A549 (cell line): Measurements from ENCODE around the gene CTNS. TPM values are rescaled to one million over a fixed set of nuclear protein-coding genes. Genes with fewer than 3 reads are reported as not detected.
A peak's percentile ranks its signal among the peaks of the same experiment; 100 is the strongest.

ENCODE experiments used
- ATAC-seq, 2 experiments: fragments of 200-7000 bp in 1 of 2; fragments of >200 bp in 1 of 2; cut with Nextera tagmentation in 1 of 2; cut with Tn5 transposase in 1 of 2; 3 replicates each; pipeline versions ENCODE4 v1.8.0 to v1.9.1; 2018 to 2020; ENCODE audit warnings: mild to moderate bottlenecking in 1 of 2, moderate library complexity in 1 of 2
- CTCF ChIA-PET: fragments of 300-600 bp; sonication (Branson Sonifier 250); formaldehyde crosslinking; extraction: SDS; loops from one replicate; lab custom pipeline; 2021; ENCODE audit warnings: antibody characterized with exemption, inconsistent platforms; lab: Yijun Ruan, JAX
- POLR2A ChIA-PET: fragments of 350-600 bp; formaldehyde crosslinking; extraction: SDS; loops from one replicate; lab custom pipeline; 2021; ENCODE audit warnings: antibody characterized with exemption, inconsistent platforms; lab: Yijun Ruan, JAX
- DNase-seq, 2 experiments: peaks; one replicate each; pipeline versions ENCODE4 v3.0.0 to v3.0.0-alpha.2; 2011 to 2016; ENCODE audit warnings: low read depth in 1 of 2, low spot score in 1 of 2
- FAIRE-seq: peaks from 2 replicates; lab custom pipeline; 2011; peaks lifted over from hg19 to GRCh38; lab: Jason Lieb, UNC
- H3K27ac ChIP-seq, 2 experiments: fragments of >200 bp; sonication (Bioruptor Twin); formaldehyde crosslinking; 3 replicates each; pipeline ENCODE4 v1.5.1; 2016 to 2017
- H3K4me1 ChIP-seq: fragments of >200 bp; sonication (Bioruptor Twin); formaldehyde crosslinking; 3 replicates; pipeline ENCODE4 v1.6.1; 2016
- H3K4me2 ChIP-seq: fragments of >200 bp; sonication (Bioruptor Twin); formaldehyde crosslinking; 3 replicates; pipeline ENCODE4 v1.6.1; 2016
- H3K4me3 ChIP-seq: fragments of >200 bp; sonication (Bioruptor Twin); formaldehyde crosslinking; 3 replicates; pipeline ENCODE4 v1.5.1; 2016
- H3K9me3 ChIP-seq: fragments of >200 bp; sonication (Bioruptor Twin); formaldehyde crosslinking; 3 replicates; pipeline ENCODE4 v1.6.1; 2016
- CTCF ChIP-seq: fragments of >200 bp; sonication (Bioruptor Twin); formaldehyde crosslinking; IDR thresholded peaks from 3 replicates; pipeline ENCODE4 v1.5.1; 2016
- EHMT2 ChIP-seq: fragments of 200-600 bp; sonication (generic); IDR thresholded peaks from 2 replicates; pipeline ENCODE4 v1.6.1; 2016; ENCODE audit warnings: antibody characterized with exemption, low read depth, mild to moderate bottlenecking, moderate library complexity
- ESRRA ChIP-seq: fragments of 150-350 bp; IDR thresholded peaks from 2 replicates; pipeline ENCODE4 v1.6.1; 2014; ENCODE audit warnings: mild to moderate bottlenecking, low read length, borderline replicate concordance
- FOSB ChIP-seq: fragments of 250-450 bp; sonication (Bioruptor Pico); IDR thresholded peaks from 2 replicates; pipeline ENCODE4 v1.5.0; 2020; ENCODE audit warnings: mild to moderate bottlenecking, moderate library complexity
- FOSL2 ChIP-seq, 2 experiments: fragments of 450-650 bp in 1 of 2; fragments of >200 bp in 1 of 2; sonication (Bioruptor Twin) in 1 of 2; formaldehyde crosslinking; IDR thresholded peaks; 2 replicates each; pipeline versions ENCODE4 v1.5.0 to v1.6.1; 2016 to 2020; ENCODE audit warnings: mild to moderate bottlenecking in 1 of 2, moderate library complexity in 1 of 2
- FOXS1 ChIP-seq: fragments of 250-450 bp; sonication (Bioruptor Pico); IDR thresholded peaks from 2 replicates; pipeline ENCODE4 v1.5.0; 2020; ENCODE audit warnings: mild to moderate bottlenecking, moderate library complexity
- HDAC2 ChIP-seq: fragments of 200-600 bp; sonication (generic); IDR thresholded peaks from 2 replicates; pipeline ENCODE4 v1.6.1; 2016
- HOXA7 ChIP-seq: fragments of 250-450 bp; sonication (Bioruptor Pico); IDR thresholded peaks from 2 replicates; pipeline ENCODE4 v1.5.0; 2020; ENCODE audit warnings: mild to moderate bottlenecking, moderate library complexity
- KDM1A ChIP-seq: fragments of 200-600 bp; sonication (generic); IDR thresholded peaks from 2 replicates; pipeline ENCODE4 v1.6.1; 2016; ENCODE audit warnings: low read depth, mild to moderate bottlenecking
- KDM5A ChIP-seq: fragments of 200-600 bp; sonication (generic); IDR thresholded peaks from 2 replicates; pipeline ENCODE4 v1.6.1; 2016; ENCODE audit warnings: antibody characterized with exemption, mild to moderate bottlenecking
- MAFK ChIP-seq: fragments of 450-650 bp; IDR thresholded peaks from 2 replicates; pipeline ENCODE4 v1.6.1; 2014; ENCODE audit not compliant: partially characterized antibody
- MYC ChIP-seq: IDR thresholded peaks from 2 replicates; pipeline ENCODE4 v1.6.1; 2012; ENCODE audit warnings: mild to moderate bottlenecking, inconsistent platforms, low read length, improper control_type of control experiment, borderline replicate concordance
- NFE2L2 ChIP-seq: fragments of 150-350 bp; conservative IDR thresholded peaks from 2 replicates; pipeline ENCODE4 v1.6.1; 2014; ENCODE audit warnings: low read length
- NR3C1 ChIP-seq: fragments of >200 bp; sonication (Bioruptor Twin); formaldehyde crosslinking; IDR thresholded peaks from 3 replicates; pipeline ENCODE4 v1.6.1; 2017
- POLR2A ChIP-seq: IDR thresholded peaks from 2 replicates; pipeline ENCODE4 v1.6.1; 2012; ENCODE audit warnings: mild to moderate bottlenecking, low read length
- RAD21 ChIP-seq, 2 experiments: fragments of >200 bp in 1 of 2; sonication (Bioruptor Twin) in 1 of 2; formaldehyde crosslinking in 1 of 2; IDR thresholded peaks in 1 of 2; conservative IDR thresholded peaks in 1 of 2; 2 replicates in 1 of 2; 3 replicates in 1 of 2; pipeline ENCODE4 v1.6.1; 2012 to 2018; ENCODE audit warnings: inconsistent platforms in 1 of 2
- RARB ChIP-seq: fragments of 250-450 bp; sonication (Bioruptor Pico); IDR thresholded peaks from 2 replicates; pipeline ENCODE4 v1.8.0; 2021; ENCODE audit warnings: mild to moderate bottlenecking, moderate library complexity
- RCOR1 ChIP-seq: fragments of 150-350 bp; IDR thresholded peaks from 2 replicates; pipeline ENCODE4 v1.6.1; 2014; ENCODE audit warnings: antibody characterized with exemption, low read length, low read depth
- RFX5 ChIP-seq: fragments of 450-650 bp; IDR thresholded peaks from 2 replicates; pipeline ENCODE4 v1.7.1; 2014; ENCODE audit warnings: antibody characterized with exemption, mild to moderate bottlenecking, moderate library complexity
- TP53 ChIP-seq: fragments of 250-450 bp; sonication (Bioruptor Pico); IDR thresholded peaks from 2 replicates; pipeline ENCODE4 v1.5.0; 2021; ENCODE audit warnings: mild to moderate bottlenecking, moderate library complexity
- ZNF302 ChIP-seq: fragments of 250-450 bp; sonication (Bioruptor Pico); IDR thresholded peaks from 2 replicates; pipeline ENCODE4 v1.9.0; 2021; ENCODE audit warnings: inconsistent platforms, mild to moderate bottlenecking, moderate library complexity
- WGBS: methylation state at CpG from one replicate; pipeline ENCODE4 v1.1.6; 2017; ENCODE audit errors: missing lambda C conversion rate; 5-methylcytosine and 5-hydroxymethylcytosine counted together
- polyA plus RNA-seq, 4 experiments: library from polyadenylated mRNA; depleted of rRNA in 3 of 4; stranded (reverse); fragments of >200 nt; fragmentation: RNase III in 1 of 4; extraction: RNeasy Plus Mini Kit Qiagen cat#74134 plus additional on column Dnase treatment in 1 of 4; gene quantifications; 2 replicates in 3 of 4; 3 replicates in 1 of 4; pipeline ENCODE4 v1.2.3, GENCODE V29; 2011 to 2017
- TF ChIP-seq, protein P1 (sequence below): IDR thresholded peaks from 2 replicates; pipeline ENCODE4 v1.6.1; 2012
- TF ChIP-seq, protein P2 (sequence below): fragments of >200 bp; sonication (Bioruptor Twin); formaldehyde crosslinking; IDR thresholded peaks from 3 replicates; pipeline ENCODE4 v1.6.1; 2016
- TF ChIP-seq, protein P3 (sequence below): IDR thresholded peaks from 2 replicates; pipeline ENCODE4 v1.6.1; 2012; ENCODE audit warnings: low read depth, borderline replicate concordance
- TF ChIP-seq, protein P4 (sequence below): fragments of 150-350 bp; IDR thresholded peaks from 2 replicates; pipeline ENCODE4 v1.6.1; 2014; ENCODE audit warnings: low read depth, mild to moderate bottlenecking, low read length
- TF ChIP-seq, protein P5 (sequence below): fragments of 450-650 bp; IDR thresholded peaks from 2 replicates; pipeline ENCODE4 v1.6.1; 2014; ENCODE audit warnings: antibody characterized with exemption

Gene CTNS
- polyA plus RNA-seq, 2 of the 4 experiments (the other 2 are of a cell fraction), result 6.5 to 20.3 TPM

DNA sequence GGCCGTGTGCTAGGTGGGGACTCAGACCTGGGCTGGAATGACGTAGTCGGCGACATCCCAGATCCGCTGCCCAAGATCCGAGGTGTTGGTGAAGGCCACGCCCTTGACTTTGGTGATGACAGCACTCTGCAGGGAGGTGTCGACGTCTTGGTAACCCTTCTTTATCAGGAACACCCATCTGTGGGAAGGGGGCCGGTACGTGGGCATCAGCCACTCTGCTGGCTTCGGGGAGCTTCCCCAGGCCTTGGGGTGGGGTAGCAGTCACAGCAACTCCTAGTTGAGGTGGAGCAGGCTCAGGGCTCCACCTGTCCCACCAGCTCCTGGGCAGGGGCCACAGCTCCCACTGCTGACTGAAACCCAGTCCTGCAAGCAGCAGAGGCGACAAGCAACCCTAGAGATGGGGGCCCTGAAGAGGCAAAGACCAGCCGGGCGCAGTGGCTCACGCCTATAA lies 55.1 kb downstream of the CTNS start:
- POLR2A ChIA-PET, result no interaction called here
- WGBS, result 90% methylated on average over 16 of the region's 16 CpGs
- no peak for DNase-seq
- no peak overlapping the region for H3K4me2 ChIP-seq
- no peak for TF ChIP-seq HDAC2
- TF ChIP-seq ZNF302 (CRISPR knock-in tag), result no peak
- TF ChIP-seq, protein P1, sequence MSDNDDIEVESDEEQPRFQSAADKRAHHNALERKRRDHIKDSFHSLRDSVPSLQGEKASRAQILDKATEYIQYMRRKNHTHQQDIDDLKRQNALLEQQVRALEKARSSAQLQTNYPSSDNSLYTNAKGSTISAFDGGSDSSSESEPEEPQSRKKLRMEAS, result no peak
- TF ChIP-seq FOSB, result no peak
- TF ChIP-seq RARB (CRISPR knock-in tag), result no peak
- no peak for TF ChIP-seq FOXS1
- no peak for TF ChIP-seq ESRRA
- TF ChIP-seq CTCF, result no peak
- no peak for TF ChIP-seq NFE2L2
- TF ChIP-seq FOSL2 (IDR thresholded peaks at IDR 0.05), result no peak
- TF ChIP-seq FOSL2 (CRISPR knock-in tag; IDR thresholded peaks at IDR 0.05), result no peak
- TF ChIP-seq NR3C1, result no peak
- TF ChIP-seq, all 56 proteins: peak for 0
- ATAC-seq (0 out of 6 replicates have a peak, but pooled peaks of 1 of the 2 experiments have one; percentile 10), FAIRE-seq (no peak)
- no peak overlapping the region for H3K27ac ChIP-seq
- H3K4me3 ChIP-seq, result no peak overlapping the region
- peaks cover 8% of the 10 kb centered on the region; the same call in 2 of the 3 replicates for H3K4me1 ChIP-seq
- CTCF ChIA-PET, result interaction anchor here (0.5 to 1.2 kb wide), 6 partner anchors 9 to 802 kb away, joined by 3 to 6 read pairs (median 4); no protein-coding TSS in a partner anchor
- no peaks in the 10 kb centered on the region for H3K9me3 ChIP-seq

- ChIA-PET POLR2A (no interaction called here), CTCF (interaction anchor here (0.9 to 1.0 kb wide), 3 partner anchors 10 to 45 kb away, joined by 3 to 6 read pairs (median 4); no protein-coding TSS in a partner anchor)
- WGBS, result 91% methylated on average over 9 of the region's 9 CpGs
- DNase-seq (no peak), FAIRE-seq (no peak), ATAC-seq (no peak)
- Histone ChIP-seq H3K4me3 (no peak overlapping the region), H3K27ac (no peak overlapping the region), H3K9me3 (no peaks in the 10 kb centered on the region; the same call in 2 of the 3 replicates), H3K4me2 (no peak overlapping the region), H3K4me1 (peaks cover 8% of the 10 kb centered on the region; the same call in 2 of the 3 replicates)
- TF ChIP-seq HDAC2, result no peak
- TF ChIP-seq EHMT2, result no peak
- TF ChIP-seq, protein P2, sequence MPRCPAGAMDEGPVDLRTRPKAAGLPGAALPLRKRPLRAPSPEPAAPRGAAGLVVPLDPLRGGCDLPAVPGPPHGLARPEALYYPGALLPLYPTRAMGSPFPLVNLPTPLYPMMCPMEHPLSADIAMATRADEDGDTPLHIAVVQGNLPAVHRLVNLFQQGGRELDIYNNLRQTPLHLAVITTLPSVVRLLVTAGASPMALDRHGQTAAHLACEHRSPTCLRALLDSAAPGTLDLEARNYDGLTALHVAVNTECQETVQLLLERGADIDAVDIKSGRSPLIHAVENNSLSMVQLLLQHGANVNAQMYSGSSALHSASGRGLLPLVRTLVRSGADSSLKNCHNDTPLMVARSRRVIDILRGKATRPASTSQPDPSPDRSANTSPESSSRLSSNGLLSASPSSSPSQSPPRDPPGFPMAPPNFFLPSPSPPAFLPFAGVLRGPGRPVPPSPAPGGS, result no peak
- TF ChIP-seq, protein P3, sequence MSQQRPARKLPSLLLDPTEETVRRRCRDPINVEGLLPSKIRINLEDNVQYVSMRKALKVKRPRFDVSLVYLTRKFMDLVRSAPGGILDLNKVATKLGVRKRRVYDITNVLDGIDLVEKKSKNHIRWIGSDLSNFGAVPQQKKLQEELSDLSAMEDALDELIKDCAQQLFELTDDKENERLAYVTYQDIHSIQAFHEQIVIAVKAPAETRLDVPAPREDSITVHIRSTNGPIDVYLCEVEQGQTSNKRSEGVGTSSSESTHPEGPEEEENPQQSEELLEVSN, result no peak
- TF ChIP-seq RAD21 (conservative IDR thresholded peaks at IDR 0.05 in 1 of 2, IDR thresholded peaks at IDR 0.05 in 1 of 2), result 0 out of 5 replicates have a peak, but pooled peaks of 1 of the 2 experiments have one; percentile 20
Observed at GRCh38 chr17:3692346-3692745, 55.8 kb downstream of the CTNS start.

DNA sequence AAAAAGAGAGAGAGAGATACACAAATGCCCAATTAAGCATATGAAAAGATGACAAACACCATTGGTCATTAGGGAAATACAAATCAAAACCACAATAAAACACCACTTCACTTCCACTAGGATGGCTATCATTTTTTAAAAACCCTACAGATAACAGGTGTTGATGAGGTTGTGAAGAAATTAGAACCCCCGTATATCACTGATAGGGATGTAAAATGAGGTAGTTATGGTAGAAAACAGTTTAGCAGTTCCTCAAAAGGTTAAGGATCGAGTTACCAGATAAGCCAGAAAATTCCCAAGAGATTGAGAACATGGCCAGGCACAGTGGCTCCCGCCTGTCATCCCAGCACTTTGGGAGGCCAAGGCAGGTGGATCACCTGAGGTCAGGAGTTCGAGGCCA lies 56.6 kb downstream of the CTNS start:
- CTCF ChIA-PET, result interaction anchor here (0.8 kb wide), 1 partner anchor 11 kb away, joined by 3 read pairs; no protein-coding TSS in a partner anchor
- no peak overlapping the region for H3K4me2 ChIP-seq
- no peak for ATAC-seq
- no peak overlapping the region for H3K4me3 ChIP-seq
- whole genome bisulfite sequencing, result 81% methylated on average over 4 of the region's 4 CpGs
- H3K27ac ChIP-seq, result no peak overlapping the region
- DNase-seq, result no peak
- POLR2A ChIA-PET, result interaction anchor here (0.6 kb wide), 1 partner anchor 1093 kb away, joined by 7 read pairs; no protein-coding TSS in a partner anchor
- TF ChIP-seq ZNF302 (CRISPR knock-in tag) (no peak), RFX5 (no peak), TP53 (CRISPR knock-in tag) (no peak), MAFK (no peak), HDAC2 (no peak), POLR2A (no peak), RCOR1 (no peak), MYC (no peak), EHMT2 (no peak), HOXA7 (CRISPR knock-in tag) (no peak), KDM5A (no peak), KDM1A (no peak)
- TF ChIP-seq, protein P4, sequence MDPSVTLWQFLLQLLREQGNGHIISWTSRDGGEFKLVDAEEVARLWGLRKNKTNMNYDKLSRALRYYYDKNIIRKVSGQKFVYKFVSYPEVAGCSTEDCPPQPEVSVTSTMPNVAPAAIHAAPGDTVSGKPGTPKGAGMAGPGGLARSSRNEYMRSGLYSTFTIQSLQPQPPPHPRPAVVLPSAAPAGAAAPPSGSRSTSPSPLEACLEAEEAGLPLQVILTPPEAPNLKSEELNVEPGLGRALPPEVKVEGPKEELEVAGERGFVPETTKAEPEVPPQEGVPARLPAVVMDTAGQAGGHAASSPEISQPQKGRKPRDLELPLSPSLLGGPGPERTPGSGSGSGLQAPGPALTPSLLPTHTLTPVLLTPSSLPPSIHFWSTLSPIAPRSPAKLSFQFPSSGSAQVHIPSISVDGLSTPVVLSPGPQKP, result no peak
- TF ChIP-seq, protein P5, sequence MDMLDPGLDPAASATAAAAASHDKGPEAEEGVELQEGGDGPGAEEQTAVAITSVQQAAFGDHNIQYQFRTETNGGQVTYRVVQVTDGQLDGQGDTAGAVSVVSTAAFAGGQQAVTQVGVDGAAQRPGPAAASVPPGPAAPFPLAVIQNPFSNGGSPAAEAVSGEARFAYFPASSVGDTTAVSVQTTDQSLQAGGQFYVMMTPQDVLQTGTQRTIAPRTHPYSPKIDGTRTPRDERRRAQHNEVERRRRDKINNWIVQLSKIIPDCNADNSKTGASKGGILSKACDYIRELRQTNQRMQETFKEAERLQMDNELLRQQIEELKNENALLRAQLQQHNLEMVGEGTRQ, result no peak
- TF ChIP-seq, all 56 proteins: peak for 0
- Histone ChIP-seq H3K4me1 (peaks cover 8% of the 10 kb centered on the region; the same call in 2 of the 3 replicates), H3K9me3 (peaks cover 8% of the 10 kb centered on the region)
- no peak for FAIRE-seq
